HepG2 (cell line): ENCODE results near the gene MXRA7. TPM values are rescaled to one million over a fixed set of nuclear protein-coding genes. Genes with fewer than 3 reads are reported as not detected.

ENCODE experiments used
- HOXA7 ChIP-seq: sonication (generic); formaldehyde crosslinking; IDR thresholded peaks from 2 replicates; pipeline ENCODE4 v1.8.1; 2022; ENCODE audit warnings: mild to moderate bottlenecking, missing genetic modification reagents, moderate library complexity
- KDM3A ChIP-seq: IDR thresholded peaks from 2 replicates; pipeline ENCODE4 v1.6.1; 2018; ENCODE audit warnings: low read depth, missing compliant biosample characterization
- NCOA2 ChIP-seq: sonication (generic); formaldehyde crosslinking; IDR thresholded peaks from 2 replicates; pipeline ENCODE4 v1.8.0; 2022; ENCODE audit warnings: inconsistent platforms
- NFKB2 ChIP-seq: sonication (generic); formaldehyde crosslinking; IDR thresholded peaks from 2 replicates; pipeline ENCODE4 v1.4.0; 2020; ENCODE audit warnings: missing genetic modification reagents, borderline replicate concordance
- RELA ChIP-seq: sonication (generic); formaldehyde crosslinking; IDR thresholded peaks from 2 replicates; pipeline ENCODE4 v1.4.0; 2020; ENCODE audit warnings: missing genetic modification reagents
- SNAPC2 ChIP-seq: sonication (generic); formaldehyde crosslinking; IDR thresholded peaks from 2 replicates; pipeline ENCODE4 v1.8.1; 2022; ENCODE audit warnings: mild to moderate bottlenecking, missing genetic modification reagents
- XRCC5 ChIP-seq: fragments of 200-400 bp; formaldehyde crosslinking; optimal IDR thresholded peaks from 2 replicates; pipeline ENCODE3; 2017; ENCODE audit warnings: mild to moderate bottlenecking, low read length
- ZNF136 ChIP-seq: sonication (generic); formaldehyde crosslinking; IDR thresholded peaks from 2 replicates; pipeline ENCODE4 v1.8.1; 2022; ENCODE audit warnings: low read depth, mild to moderate bottlenecking, moderate library complexity, missing genetic modification reagents
- ZNF18 ChIP-seq: sonication (generic); formaldehyde crosslinking; IDR thresholded peaks from 2 replicates; pipeline ENCODE4 v1.8.0; 2022; ENCODE audit warnings: mild to moderate bottlenecking, missing genetic modification reagents; ENCODE audit not compliant: insufficient replicate concordance
- ZNF235 ChIP-seq: sonication (generic); formaldehyde crosslinking; IDR thresholded peaks from 2 replicates; pipeline ENCODE4 v1.8.1; 2023; ENCODE audit warnings: mild to moderate bottlenecking, missing genetic modification reagents, borderline replicate concordance
- ZNF253 ChIP-seq: sonication (generic); formaldehyde crosslinking; IDR thresholded peaks from 2 replicates; pipeline ENCODE4 v1.8.0; 2022; ENCODE audit warnings: mild to moderate bottlenecking, missing genetic modification reagents, borderline replicate concordance
- ZNF549 ChIP-seq: sonication (generic); formaldehyde crosslinking; IDR thresholded peaks from 2 replicates; pipeline ENCODE4 v1.5.0; 2020; ENCODE audit warnings: missing genetic modification reagents
- ZNF562 ChIP-seq: sonication (generic); formaldehyde crosslinking; IDR thresholded peaks from 2 replicates; pipeline ENCODE4 v1.8.0; 2022; ENCODE audit warnings: missing genetic modification reagents, borderline replicate concordance
- ZSCAN31 ChIP-seq: sonication (generic); formaldehyde crosslinking; IDR thresholded peaks from 2 replicates; pipeline ENCODE4 v1.5.0; 2020; ENCODE audit warnings: low read depth, mild to moderate bottlenecking, missing genetic modification reagents
- polyA plus RNA-seq, 8 experiments: library from polyadenylated mRNA; depleted of rRNA in 3 of 8; stranded (reverse) in 7 of 8; unstranded in 1 of 8; fragments of >200 nt; fragmentation: Illumina TruSeq in 4 of 8; extraction: Trizol in 4 of 8; gene quantifications; 2 replicates each; pipeline versions ENCODE4 v1.2.1 to v1.2.3, GENCODE V29; 2011 to 2016; ENCODE audit warnings: low read depth in 4 of 8, missing spikeins in 1 of 8, mixed read lengths in 1 of 8; ENCODE audit not compliant: insufficient read depth in 1 of 8
- total RNA-seq, 5 experiments: library from RNA; depleted of rRNA; stranded (reverse); fragments of >200 nt; fragmentation: Illumina TruSeq; extraction: Trizol; gene quantifications; 2 replicates each; pipeline ENCODE4 v1.2.3, GENCODE V29; 2016; ENCODE audit warnings: low read depth in 1 of 5
- TF ChIP-seq, protein P1 (sequence below): sonication (generic); IDR thresholded peaks from 2 replicates; pipeline ENCODE4 v1.6.1; 2016; ENCODE audit warnings: low read depth, borderline replicate concordance
- TF ChIP-seq, protein P2 (sequence below): IDR thresholded peaks from 2 replicates; pipeline ENCODE4 v1.4.0; 2020; ENCODE audit warnings: mild to moderate bottlenecking, missing genetic modification reagents
- TF ChIP-seq, protein P3 (sequence below): sonication (generic); formaldehyde crosslinking; IDR thresholded peaks from 2 replicates; pipeline ENCODE4 v1.4.0; 2020; ENCODE audit warnings: missing genetic modification reagents, low read depth, mild to moderate bottlenecking, borderline replicate concordance
- TF ChIP-seq, protein P4 (sequence below): sonication (generic); formaldehyde crosslinking; IDR thresholded peaks from 2 replicates; pipeline ENCODE4 v1.4.0; 2020; ENCODE audit warnings: missing genetic modification reagents, mild to moderate bottlenecking, borderline replicate concordance

MXRA7 gene
- total and polyA plus RNA-seq, 2 of the 13 experiments (the other 11 are each of a cell fraction or from before 2014, with no cell fraction given), result 44.8 to 112 TPM

GRCh38 chr17:76707985-76708807 is 2.6 kb downstream of the MXRA7 start (continued):
- TF ChIP-seq ZNF562 (no peak), RELA (CRISPR knock-in tag) (no peak), SNAPC2 (no peak), KDM3A (CRISPR knock-in tag) (peak; percentile 34; the same call in 1 of the 2 replicates), ZNF18 (CRISPR knock-in tag) (peak; percentile 63), ZNF235 (CRISPR knock-in tag) (no peak), HOXA7 (CRISPR knock-in tag) (no peak), ZNF136 (CRISPR knock-in tag) (no peak), NFKB2 (no peak), XRCC5 (peak; percentile 85), ZNF253 (no peak), NCOA2 (CRISPR knock-in tag) (peak; percentile 23; the same call in 1 of the 2 replicates), ZNF549 (CRISPR knock-in tag) (no peak), ZSCAN31 (CRISPR knock-in tag) (0 out of 2 replicates have a peak, but pooled peaks have one; percentile 52)
- TF ChIP-seq, protein P1, sequence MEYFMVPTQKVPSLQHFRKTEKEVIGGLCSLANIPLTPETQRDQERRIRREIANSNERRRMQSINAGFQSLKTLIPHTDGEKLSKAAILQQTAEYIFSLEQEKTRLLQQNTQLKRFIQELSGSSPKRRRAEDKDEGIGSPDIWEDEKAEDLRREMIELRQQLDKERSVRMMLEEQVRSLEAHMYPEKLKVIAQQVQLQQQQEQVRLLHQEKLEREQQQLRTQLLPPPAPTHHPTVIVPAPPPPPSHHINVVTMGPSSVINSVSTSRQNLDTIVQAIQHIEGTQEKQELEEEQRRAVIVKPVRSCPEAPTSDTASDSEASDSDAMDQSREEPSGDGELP, result peak; percentile 52; the same call in 1 of the 2 replicates
- TF ChIP-seq, protein P2, sequence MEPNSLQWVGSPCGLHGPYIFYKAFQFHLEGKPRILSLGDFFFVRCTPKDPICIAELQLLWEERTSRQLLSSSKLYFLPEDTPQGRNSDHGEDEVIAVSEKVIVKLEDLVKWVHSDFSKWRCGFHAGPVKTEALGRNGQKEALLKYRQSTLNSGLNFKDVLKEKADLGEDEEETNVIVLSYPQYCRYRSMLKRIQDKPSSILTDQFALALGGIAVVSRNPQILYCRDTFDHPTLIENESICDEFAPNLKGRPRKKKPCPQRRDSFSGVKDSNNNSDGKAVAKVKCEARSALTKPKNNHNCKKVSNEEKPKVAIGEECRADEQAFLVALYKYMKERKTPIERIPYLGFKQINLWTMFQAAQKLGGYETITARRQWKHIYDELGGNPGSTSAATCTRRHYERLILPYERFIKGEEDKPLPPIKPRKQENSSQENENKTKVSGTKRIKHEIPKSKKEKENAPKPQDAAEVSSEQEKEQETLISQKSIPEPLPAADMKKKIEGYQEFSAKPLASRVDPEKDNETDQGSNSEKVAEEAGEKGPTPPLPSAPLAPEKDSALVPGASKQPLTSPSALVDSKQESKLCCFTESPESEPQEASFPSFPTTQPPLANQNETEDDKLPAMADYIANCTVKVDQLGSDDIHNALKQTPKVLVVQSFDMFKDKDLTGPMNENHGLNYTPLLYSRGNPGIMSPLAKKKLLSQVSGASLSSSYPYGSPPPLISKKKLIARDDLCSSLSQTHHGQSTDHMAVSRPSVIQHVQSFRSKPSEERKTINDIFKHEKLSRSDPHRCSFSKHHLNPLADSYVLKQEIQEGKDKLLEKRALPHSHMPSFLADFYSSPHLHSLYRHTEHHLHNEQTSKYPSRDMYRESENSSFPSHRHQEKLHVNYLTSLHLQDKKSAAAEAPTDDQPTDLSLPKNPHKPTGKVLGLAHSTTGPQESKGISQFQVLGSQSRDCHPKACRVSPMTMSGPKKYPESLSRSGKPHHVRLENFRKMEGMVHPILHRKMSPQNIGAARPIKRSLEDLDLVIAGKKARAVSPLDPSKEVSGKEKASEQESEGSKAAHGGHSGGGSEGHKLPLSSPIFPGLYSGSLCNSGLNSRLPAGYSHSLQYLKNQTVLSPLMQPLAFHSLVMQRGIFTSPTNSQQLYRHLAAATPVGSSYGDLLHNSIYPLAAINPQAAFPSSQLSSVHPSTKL (CRISPR knock-in tag), result 0 out of 2 replicates have a peak, but pooled peaks have one; percentile 8
- TF ChIP-seq, protein P3, sequence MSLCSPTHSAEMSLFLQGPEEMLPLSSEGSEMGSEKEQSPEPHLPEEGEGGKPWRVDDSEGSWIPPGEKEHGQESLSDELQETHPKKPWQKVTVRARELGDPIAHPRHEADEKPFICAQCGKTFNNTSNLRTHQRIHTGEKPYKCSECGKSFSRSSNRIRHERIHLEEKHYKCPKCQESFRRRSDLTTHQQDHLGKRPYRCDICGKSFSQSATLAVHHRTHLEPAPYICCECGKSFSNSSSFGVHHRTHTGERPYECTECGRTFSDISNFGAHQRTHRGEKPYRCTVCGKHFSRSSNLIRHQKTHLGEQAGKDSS (CRISPR knock-in tag), result no peak
- TF ChIP-seq, protein P4, sequence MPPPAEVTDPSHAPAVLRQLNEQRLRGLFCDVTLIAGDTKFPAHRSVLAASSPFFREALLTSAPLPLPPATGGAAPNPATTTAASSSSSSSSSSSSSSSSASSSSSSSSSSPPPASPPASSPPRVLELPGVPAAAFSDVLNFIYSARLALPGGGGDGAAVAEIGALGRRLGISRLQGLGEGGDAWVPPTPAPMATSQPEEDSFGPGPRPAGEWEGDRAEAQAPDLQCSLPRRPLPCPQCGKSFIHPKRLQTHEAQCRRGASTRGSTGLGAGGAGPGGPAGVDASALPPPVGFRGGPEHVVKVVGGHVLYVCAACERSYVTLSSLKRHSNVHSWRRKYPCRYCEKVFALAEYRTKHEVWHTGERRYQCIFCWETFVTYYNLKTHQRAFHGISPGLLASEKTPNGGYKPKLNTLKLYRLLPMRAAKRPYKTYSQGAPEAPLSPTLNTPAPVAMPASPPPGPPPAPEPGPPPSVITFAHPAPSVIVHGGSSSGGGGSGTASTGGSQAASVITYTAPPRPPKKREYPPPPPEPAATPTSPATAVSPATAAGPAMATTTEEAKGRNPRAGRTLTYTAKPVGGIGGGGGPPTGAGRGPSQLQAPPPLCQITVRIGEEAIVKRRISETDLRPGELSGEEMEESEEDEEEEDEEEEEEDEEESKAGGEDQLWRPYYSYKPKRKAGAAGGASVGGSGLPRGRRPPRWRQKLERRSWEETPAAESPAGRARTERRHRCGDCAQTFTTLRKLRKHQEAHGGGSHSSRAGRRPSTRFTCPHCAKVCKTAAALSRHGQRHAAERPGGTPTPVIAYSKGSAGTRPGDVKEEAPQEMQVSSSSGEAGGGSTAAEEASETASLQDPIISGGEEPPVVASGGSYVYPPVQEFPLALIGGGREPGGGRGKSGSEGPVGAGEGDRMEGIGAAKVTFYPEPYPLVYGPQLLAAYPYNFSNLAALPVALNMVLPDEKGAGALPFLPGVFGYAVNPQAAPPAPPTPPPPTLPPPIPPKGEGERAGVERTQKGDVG (CRISPR knock-in tag), result no peak
